Measurements from ENCODE around the gene CEACAM1. TPM values are rescaled to one million over a fixed set of nuclear protein-coding genes. Genes with fewer than 3 reads are reported as not detected.
"Not testable (repeated sequence)": the region's sequence is repeated elsewhere in the genome, so short reads cannot be mapped to it uniquely, and the experiment has no call there.

Gene CEACAM1
- total RNA-seq, 1 donor from 2014 or later = 13.8 TPM

DNA sequence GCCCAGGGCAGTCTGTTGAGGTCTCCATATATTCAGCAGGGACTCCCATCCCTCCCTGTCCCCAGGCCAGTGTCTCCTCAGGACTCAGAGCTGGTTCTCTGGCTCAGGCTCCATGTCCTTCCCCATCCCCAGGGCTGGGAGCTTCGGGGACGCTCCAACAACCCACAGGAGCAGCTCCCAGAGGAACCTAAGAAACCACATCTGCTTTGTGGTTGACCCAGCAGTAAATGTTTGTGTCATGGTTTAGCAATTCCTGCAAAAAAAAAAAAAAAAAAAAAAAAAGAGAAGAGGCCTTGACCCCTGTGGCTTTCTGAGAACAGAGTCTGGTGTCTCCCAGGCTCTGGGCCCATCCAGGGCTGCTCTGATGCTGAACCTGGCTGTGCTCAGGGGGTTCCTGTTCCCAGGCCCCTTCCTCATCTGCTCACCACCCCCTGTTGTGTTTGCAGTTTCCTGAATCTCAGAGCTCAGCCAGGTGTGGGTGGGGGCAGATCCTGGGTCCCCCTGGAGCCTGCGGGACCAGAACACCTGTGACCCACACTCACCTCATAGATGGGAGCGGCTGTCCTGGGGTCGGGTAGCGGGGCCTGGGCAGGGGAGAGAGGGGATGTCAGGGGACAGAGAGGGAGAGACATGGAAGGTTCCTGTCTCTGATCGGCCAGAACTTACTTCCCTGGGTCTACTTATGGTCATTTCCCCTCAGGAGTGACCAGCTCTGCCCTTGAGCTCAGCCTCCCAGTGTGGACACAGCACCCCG, 25.2 kb upstream of the CEACAM1 start:
- TF ChIP-seq, protein P1, sequence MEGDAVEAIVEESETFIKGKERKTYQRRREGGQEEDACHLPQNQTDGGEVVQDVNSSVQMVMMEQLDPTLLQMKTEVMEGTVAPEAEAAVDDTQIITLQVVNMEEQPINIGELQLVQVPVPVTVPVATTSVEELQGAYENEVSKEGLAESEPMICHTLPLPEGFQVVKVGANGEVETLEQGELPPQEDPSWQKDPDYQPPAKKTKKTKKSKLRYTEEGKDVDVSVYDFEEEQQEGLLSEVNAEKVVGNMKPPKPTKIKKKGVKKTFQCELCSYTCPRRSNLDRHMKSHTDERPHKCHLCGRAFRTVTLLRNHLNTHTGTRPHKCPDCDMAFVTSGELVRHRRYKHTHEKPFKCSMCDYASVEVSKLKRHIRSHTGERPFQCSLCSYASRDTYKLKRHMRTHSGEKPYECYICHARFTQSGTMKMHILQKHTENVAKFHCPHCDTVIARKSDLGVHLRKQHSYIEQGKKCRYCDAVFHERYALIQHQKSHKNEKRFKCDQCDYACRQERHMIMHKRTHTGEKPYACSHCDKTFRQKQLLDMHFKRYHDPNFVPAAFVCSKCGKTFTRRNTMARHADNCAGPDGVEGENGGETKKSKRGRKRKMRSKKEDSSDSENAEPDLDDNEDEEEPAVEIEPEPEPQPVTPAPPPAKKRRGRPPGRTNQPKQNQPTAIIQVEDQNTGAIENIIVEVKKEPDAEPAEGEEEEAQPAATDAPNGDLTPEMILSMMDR (IDR thresholded peaks at IDR 0.05) = no peak
- DNase-seq (no peak), ATAC-seq (peak; percentile 70 to 79)
- H3K4me3 ChIP-seq = no peak overlapping the region
- H3K27me3 ChIP-seq (ENCODE audit: low read depth) = peaks cover 6% of the 10 kb centered on the region
- H3K27ac ChIP-seq = no peak overlapping the region
- intact Hi-C loops (cut with DNase I) = no loop called here
- H3K9me3 ChIP-seq = no peaks in the 10 kb centered on the region
- H3K36me3 ChIP-seq = no peaks in the 10 kb centered on the region
- peaks cover 7% of the 10 kb centered on the region for H3K4me1 ChIP-seq

DNA sequence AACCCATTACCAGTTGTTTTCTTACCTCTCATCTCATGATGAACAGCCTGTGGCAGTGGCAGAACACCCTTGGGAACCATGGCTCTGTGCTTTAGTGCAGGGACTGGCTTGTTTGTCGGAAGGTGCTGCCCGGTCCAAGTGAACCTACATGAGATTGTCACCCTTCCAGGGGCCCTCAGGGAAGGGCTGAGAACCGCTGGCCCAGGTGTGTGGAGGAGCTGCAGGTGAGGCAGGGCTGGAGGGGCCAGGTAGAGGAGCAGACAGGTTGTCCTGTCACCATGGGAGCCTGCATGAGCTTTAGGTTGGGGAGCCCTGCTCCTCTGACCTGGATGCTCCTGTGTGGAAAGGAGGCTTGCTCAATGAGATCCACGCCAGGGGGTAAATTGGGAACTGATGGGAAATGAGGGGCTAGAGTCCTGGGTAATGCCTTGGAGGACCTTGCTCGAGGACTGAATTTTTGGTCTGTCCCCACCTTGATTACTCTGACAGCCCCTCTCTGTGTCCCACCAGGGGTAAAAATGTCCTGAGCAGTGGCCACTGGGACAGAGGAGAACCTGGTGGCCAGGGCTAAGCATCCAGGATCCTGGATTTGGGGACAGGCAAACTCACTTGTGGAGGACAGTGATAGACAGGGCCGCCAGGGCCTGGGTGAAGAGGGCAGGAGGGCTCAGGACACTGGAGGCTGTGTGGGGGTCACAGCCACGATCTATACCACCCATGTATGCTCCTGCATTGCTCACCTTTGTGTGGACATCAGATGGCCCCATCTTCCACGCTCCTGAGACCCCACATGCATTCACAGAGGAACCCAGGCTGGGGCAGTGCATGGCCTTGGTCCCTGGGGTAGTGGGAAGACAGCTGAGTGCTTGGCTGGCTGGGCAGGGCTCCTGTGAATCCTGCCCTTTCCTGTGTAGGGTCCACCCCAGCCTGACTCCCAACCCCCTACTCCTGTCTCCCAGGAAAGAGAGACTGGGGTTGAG, 24.1 kb upstream of the CEACAM1 start:
- Histone ChIP-seq H3K9me3 (no peaks in the 10 kb centered on the region), H3K27me3 (ENCODE audit: low read depth) (peaks cover 6% of the 10 kb centered on the region), H3K36me3 (no peaks in the 10 kb centered on the region), H3K4me3 (no peak overlapping the region), H3K27ac (no peak overlapping the region), H3K4me1 (peaks cover 7% of the 10 kb centered on the region)
- intact Hi-C loops (cut with DNase I) = no loop called here
- TF ChIP-seq, protein P1 (IDR thresholded peaks at IDR 0.05) = no peak
- DNase-seq (no peak), ATAC-seq (no peak)

DNA sequence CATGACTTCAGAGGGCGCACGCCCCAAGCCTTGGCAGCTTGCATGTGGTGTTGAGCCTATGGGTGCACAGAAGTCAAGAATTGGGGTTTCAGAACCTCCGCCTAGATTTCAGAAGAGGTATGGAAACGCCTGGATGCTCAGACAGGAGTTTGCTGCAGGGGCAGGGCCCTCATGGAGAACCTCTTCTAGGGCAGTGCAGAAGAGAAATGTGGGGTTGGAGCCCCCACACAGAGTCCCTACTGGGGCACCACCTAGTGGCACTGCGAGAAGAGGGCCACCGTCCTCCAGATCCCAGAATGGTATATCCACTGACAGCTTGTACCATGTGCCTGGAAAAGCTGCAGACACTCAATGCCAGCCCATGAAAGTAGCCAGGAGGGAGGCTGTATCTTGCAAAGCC, 22.2 kb upstream of the CEACAM1 start:
- H3K9me3 ChIP-seq; H3K27ac ChIP-seq; H3K27me3 ChIP-seq (ENCODE audit: low read depth); intact Hi-C loops (cut with DNase I); H3K36me3 ChIP-seq; H3K4me1 ChIP-seq; H3K4me3 ChIP-seq; DNase-seq; ATAC-seq: not testable (repeated sequence)

DNA sequence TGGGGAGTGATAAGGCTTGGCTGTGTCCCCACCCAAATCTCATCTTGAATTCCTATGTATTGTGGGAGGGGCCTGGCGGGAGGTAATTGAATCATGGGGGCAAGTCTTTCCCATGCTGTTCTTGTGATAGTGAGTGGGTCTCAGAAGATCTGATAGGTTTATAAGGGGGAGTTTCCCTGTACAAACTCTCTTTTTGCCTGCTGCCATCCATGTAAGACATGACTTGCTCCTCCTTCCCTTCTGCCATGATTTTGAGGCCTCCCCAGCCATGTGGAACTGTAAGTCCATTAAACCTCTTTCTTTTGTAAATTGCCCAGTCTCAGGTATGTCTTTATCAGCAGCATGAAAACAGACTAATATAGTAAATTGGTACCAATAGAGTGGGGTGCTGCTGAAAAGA, 20.8 kb upstream of the CEACAM1 start:
- H3K4me1 ChIP-seq = not testable (repeated sequence)

DNA sequence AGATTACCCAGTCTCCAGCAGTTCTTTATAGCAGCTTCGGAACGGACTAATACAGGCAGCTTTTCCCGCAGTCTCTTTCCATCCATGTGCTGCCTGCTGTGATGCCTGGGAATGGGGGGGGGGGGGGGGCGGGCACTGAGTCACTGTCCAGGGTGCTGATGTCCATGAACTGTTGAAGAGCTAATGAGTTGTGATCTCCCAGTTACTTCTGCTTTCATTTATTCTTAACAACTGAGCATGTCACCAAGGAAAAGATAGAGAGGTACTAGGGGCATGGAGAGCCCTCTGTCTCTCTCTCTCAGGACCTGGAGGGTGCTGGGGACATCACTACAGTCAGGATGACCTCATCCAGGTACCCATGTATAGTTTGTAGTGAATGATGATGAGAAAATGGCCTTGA, 20.3 kb upstream of the CEACAM1 start:
- Histone ChIP-seq H3K4me1 (peaks cover under 1% of the 10 kb centered on the region), H3K9me3 (no peaks in the 10 kb centered on the region), H3K27ac (no peak overlapping the region), H3K27me3 (ENCODE audit: low read depth) (peaks cover 13% of the 10 kb centered on the region), H3K36me3 (no peaks in the 10 kb centered on the region), H3K4me3 (no peak overlapping the region)
- DNase-seq (no peak), ATAC-seq (no peak)
- TF ChIP-seq, protein P1 (IDR thresholded peaks at IDR 0.05) = no peak
- intact Hi-C loops (cut with DNase I) = no loop called here

More for the DNA sequence above, 20.8 kb upstream of the CEACAM1 start:
- H3K4me3 ChIP-seq; H3K9me3 ChIP-seq; H3K27ac ChIP-seq; intact Hi-C loops (cut with DNase I); DNase-seq; ATAC-seq; H3K36me3 ChIP-seq: not testable (repeated sequence)
- peaks cover 11% of the 10 kb centered on the region for H3K27me3 ChIP-seq (ENCODE audit: low read depth)

DNA sequence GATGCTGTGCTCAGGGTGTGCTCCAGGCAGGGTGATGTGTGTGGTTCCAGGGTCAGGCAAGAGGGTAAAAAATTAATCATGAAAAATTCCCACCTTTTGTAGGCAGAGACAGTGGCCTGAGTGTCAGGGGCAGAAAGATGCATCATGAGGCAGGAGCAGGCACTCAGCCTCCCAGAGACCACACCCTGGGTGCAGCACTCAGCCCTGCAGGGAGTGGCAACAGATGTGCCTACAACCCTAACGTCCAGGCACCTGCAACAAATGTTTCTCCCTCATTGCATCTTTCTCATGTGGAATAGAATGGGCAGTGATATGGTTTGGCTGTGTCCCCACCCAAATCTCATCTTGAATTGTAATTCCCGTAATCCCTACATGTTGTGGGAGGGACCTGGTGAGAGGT, 19.6 kb upstream of the CEACAM1 start:
- H3K36me3 ChIP-seq = no peaks in the 10 kb centered on the region
- DNase-seq (no peak), ATAC-seq (no peak)
- no peaks in the 10 kb centered on the region for H3K9me3 ChIP-seq
- H3K4me1 ChIP-seq = no peaks in the 10 kb centered on the region
- H3K27ac ChIP-seq = no peak overlapping the region
- peaks cover 17% of the 10 kb centered on the region for H3K27me3 ChIP-seq (ENCODE audit: low read depth)
- no peak overlapping the region for H3K4me3 ChIP-seq
- TF ChIP-seq, protein P1 (IDR thresholded peaks at IDR 0.05) = no peak
- intact Hi-C loops (cut with DNase I) = no loop called here
